Stimulated activated effector memory CD8-positive, alpha-beta T cell treated with anti-CD3 and anti-CD28 coated beads, Interleukin-12 subunit alpha, Interleukin-12 subunit beta, amount 100 ng/mL, for 72 hours (primary cell): ENCODE data around the gene RIMBP2.

Experiments used
- ATAC-seq: fragments of 150-1000 bp; cut with Tn5 transposase; 2 replicates; pipeline ENCODE4 v1.10.0; 2021
- DNase-seq, 2 donors: peaks; one replicate each; pipeline ENCODE4 v3.0.0; 2021 to 2022; ENCODE audit warnings: low spot score in 2 of 2
- H3K27ac Mint-ChIP-seq: one replicate; pipeline ENCODE4 v1.8.0; 2022; ENCODE audit warnings: mild to moderate bottlenecking, mixed read lengths
- H3K36me3 Mint-ChIP-seq: one replicate; pipeline ENCODE4 v1.8.0; 2022; ENCODE audit warnings: mild to moderate bottlenecking, mixed read lengths
- H3K4me1 Mint-ChIP-seq: one replicate; pipeline ENCODE4 v1.8.0; 2022; ENCODE audit warnings: mixed read lengths
- H3K4me3 Mint-ChIP-seq: one replicate; pipeline ENCODE4 v1.8.0; 2022; ENCODE audit warnings: mild to moderate bottlenecking, mixed read lengths
- H3K9me3 Mint-ChIP-seq: one replicate; pipeline ENCODE4 v1.8.0; 2022; ENCODE audit warnings: mixed read lengths

RIMBP2 gene

GRCh38 chr12:130439250-130439649 lies 276.8 kb downstream of the RIMBP2 start:
- no peaks in the 10 kb centered on the region for H3K4me1 Mint-ChIP-seq
- no peak overlapping the region for H3K4me3 Mint-ChIP-seq
- no peak for DNase-seq
- ATAC-seq = no peak
- no peak overlapping the region for H3K27ac Mint-ChIP-seq
- H3K9me3 Mint-ChIP-seq = peaks cover 6% of the 10 kb centered on the region
- no peaks in the 10 kb centered on the region for H3K36me3 Mint-ChIP-seq

GRCh38 chr12:130438711-130439110 lies 277.4 kb downstream of the RIMBP2 start:
- H3K9me3 Mint-ChIP-seq = peaks cover 6% of the 10 kb centered on the region
- no peaks in the 10 kb centered on the region for H3K4me1 Mint-ChIP-seq
- no peaks in the 10 kb centered on the region for H3K36me3 Mint-ChIP-seq
- ATAC-seq (no peak), DNase-seq (no peak)
- no peak overlapping the region for H3K4me3 Mint-ChIP-seq
- H3K27ac Mint-ChIP-seq = no peak overlapping the region

- Mint-ChIP-seq H3K27ac (no peak overlapping the region), H3K9me3 (peaks cover 6% of the 10 kb centered on the region), H3K4me1 (no peaks in the 10 kb centered on the region), H3K36me3 (no peaks in the 10 kb centered on the region), H3K4me3 (no peak overlapping the region)
- no peak for DNase-seq
- no peak for ATAC-seq
Observed at GRCh38 chr12:130438243-130438620, 277.9 kb downstream of the RIMBP2 start.

GRCh38 chr12:130437555-130438242 lies 278.4 kb downstream of the RIMBP2 start:
- H3K4me1 Mint-ChIP-seq = no peaks in the 10 kb centered on the region
- H3K4me3 Mint-ChIP-seq = no peak overlapping the region
- peaks cover 6% of the 10 kb centered on the region for H3K9me3 Mint-ChIP-seq
- ATAC-seq = no peak
- no peak overlapping the region for H3K27ac Mint-ChIP-seq
- no peak for DNase-seq
- no peaks in the 10 kb centered on the region for H3K36me3 Mint-ChIP-seq

GRCh38 chr12:130436741-130437501 lies 279.2 kb downstream of the RIMBP2 start:
- H3K36me3 Mint-ChIP-seq = no peaks in the 10 kb centered on the region
- DNase-seq (no peak), ATAC-seq (no peak)
- H3K4me1 Mint-ChIP-seq = no peaks in the 10 kb centered on the region
- no peak overlapping the region for H3K4me3 Mint-ChIP-seq
- peaks cover 6% of the 10 kb centered on the region for H3K9me3 Mint-ChIP-seq
- no peak overlapping the region for H3K27ac Mint-ChIP-seq

- Mint-ChIP-seq H3K4me1 (no peaks in the 10 kb centered on the region), H3K9me3 (peaks cover 6% of the 10 kb centered on the region), H3K27ac (no peak overlapping the region), H3K36me3 (no peaks in the 10 kb centered on the region), H3K4me3 (no peak overlapping the region)
- DNase-seq (no peak), ATAC-seq (no peak)
Observed at GRCh38 chr12:130435826-130436225, 280.3 kb downstream of the RIMBP2 start.

- Mint-ChIP-seq H3K4me3 (no peak overlapping the region), H3K36me3 (no peaks in the 10 kb centered on the region), H3K9me3 (peaks cover 5% of the 10 kb centered on the region), H3K4me1 (no peaks in the 10 kb centered on the region), H3K27ac (no peak overlapping the region)
- DNase-seq (no peak), ATAC-seq (no peak)
Observed at GRCh38 chr12:130435331-130435730, 280.8 kb downstream of the RIMBP2 start.

GRCh38 chr12:130434560-130434959 lies 281.5 kb downstream of the RIMBP2 start:
- ATAC-seq (no peak), DNase-seq (no peak)
- no peak overlapping the region for H3K4me3 Mint-ChIP-seq
- peaks cover 3% of the 10 kb centered on the region for H3K9me3 Mint-ChIP-seq
- H3K4me1 Mint-ChIP-seq = no peaks in the 10 kb centered on the region
- H3K36me3 Mint-ChIP-seq = no peaks in the 10 kb centered on the region
- no peak overlapping the region for H3K27ac Mint-ChIP-seq

- Mint-ChIP-seq H3K4me3 (no peak overlapping the region), H3K36me3 (no peaks in the 10 kb centered on the region), H3K27ac (no peak overlapping the region), H3K4me1 (no peaks in the 10 kb centered on the region), H3K9me3 (no peaks in the 10 kb centered on the region)
- ATAC-seq (no peak), DNase-seq (no peak)
Observed at GRCh38 chr12:130433834-130434233, 282.3 kb downstream of the RIMBP2 start.

- no peaks in the 10 kb centered on the region for H3K9me3 Mint-ChIP-seq
- H3K27ac Mint-ChIP-seq = no peak overlapping the region
- no peak overlapping the region for H3K4me3 Mint-ChIP-seq
- ATAC-seq = no peak
- no peaks in the 10 kb centered on the region for H3K4me1 Mint-ChIP-seq
- no peak for DNase-seq
- H3K36me3 Mint-ChIP-seq = no peaks in the 10 kb centered on the region
Observed at GRCh38 chr12:130433411-130433810, 282.7 kb downstream of the RIMBP2 start.

- no peak for ATAC-seq
- Mint-ChIP-seq H3K27ac (no peak overlapping the region), H3K4me1 (no peaks in the 10 kb centered on the region), H3K36me3 (no peaks in the 10 kb centered on the region), H3K9me3 (no peaks in the 10 kb centered on the region), H3K4me3 (no peak overlapping the region)
- no peak for DNase-seq
Observed at GRCh38 chr12:130431176-130431575, 284.9 kb downstream of the RIMBP2 start.

GRCh38 chr12:130429656-130430505 lies 286.2 kb downstream of the RIMBP2 start:
- Mint-ChIP-seq H3K4me3 (no peak overlapping the region), H3K4me1 (no peaks in the 10 kb centered on the region), H3K36me3 (no peaks in the 10 kb centered on the region), H3K27ac (no peak overlapping the region), H3K9me3 (no peaks in the 10 kb centered on the region)
- ATAC-seq = no peak
- DNase-seq = no peak

- ATAC-seq (no peak), DNase-seq (no peak)
- H3K9me3 Mint-ChIP-seq = no peaks in the 10 kb centered on the region
- no peak overlapping the region for H3K4me3 Mint-ChIP-seq
- no peaks in the 10 kb centered on the region for H3K4me1 Mint-ChIP-seq
- H3K27ac Mint-ChIP-seq = no peak overlapping the region
- H3K36me3 Mint-ChIP-seq = no peaks in the 10 kb centered on the region
Observed at GRCh38 chr12:130428116-130428515, 288.0 kb downstream of the RIMBP2 start.

GRCh38 chr12:130427381-130427887 lies 288.7 kb downstream of the RIMBP2 start:
- Mint-ChIP-seq H3K4me1 (no peaks in the 10 kb centered on the region), H3K4me3 (no peak overlapping the region), H3K36me3 (no peaks in the 10 kb centered on the region)

GRCh38 chr12:130425698-130426245 lies 290.3 kb downstream of the RIMBP2 start:
- no peaks in the 10 kb centered on the region for H3K4me1 Mint-ChIP-seq
- no peak for DNase-seq
- H3K36me3 Mint-ChIP-seq = no peaks in the 10 kb centered on the region
- H3K9me3 Mint-ChIP-seq = no peaks in the 10 kb centered on the region
- no peak overlapping the region for H3K4me3 Mint-ChIP-seq
- H3K27ac Mint-ChIP-seq = no peak overlapping the region
- ATAC-seq = no peak

More at GRCh38 chr12:130427381-130427887, 288.7 kb downstream of the RIMBP2 start:
- Mint-ChIP-seq H3K27ac (no peak overlapping the region), H3K9me3 (no peaks in the 10 kb centered on the region)
- no peak for ATAC-seq
- DNase-seq = no peak
